Measurements from ENCODE around the gene FAM83C. TPM values are rescaled to one million over a fixed set of nuclear protein-coding genes. Genes with fewer than 3 reads are reported as not detected.

FAM83C gene
- total RNA-seq, 1 experiment from 2014 or later: not detected

GRCh38 chr20:35284992-35285805, 7.0 kb downstream of the FAM83C start:
- intact Hi-C loops (cut with micrococcal nuclease): loop anchor here (2.0 kb wide), 1 partner anchor 18 kb away; no protein-coding TSS in a partner anchor
- H3K4me3 ChIP-seq (ENCODE audit: low read length): peak overlapping the region; percentile 98
- CTCF ChIA-PET: interaction anchor here (0.6 to 1.0 kb wide), 2 partner anchors 16 to 189 kb away, joined by 9 to 11 read pairs; no protein-coding TSS in a partner anchor

GRCh38 chr20:35284267-35284991, 7.8 kb downstream of the FAM83C start, which contains the start of gene EIF6:
EIF6 (minus strand) TSS chr20:35284772; CDS start chr20:35284487, 285 bp downstream.
- H3K36me3 ChIP-seq (ENCODE audit: low read depth, low read length): peaks cover 25% of the 10 kb centered on the region
- intact Hi-C loops (cut with micrococcal nuclease): loop anchor here (2.0 kb wide), 1 partner anchor 18 kb away; no protein-coding TSS in a partner anchor
- POLR2A ChIA-PET (ENCODE audit: unreplicated experiment): interaction anchor here (0.5 to 0.8 kb wide), 5 partner anchors 18 to 171 kb away, joined by 3 to 15 read pairs (median 12); partner anchors contain the start of gene CEP250

More at GRCh38 chr20:35284992-35285805, 7.0 kb downstream of the FAM83C start:
- peaks cover 16% of the 10 kb centered on the region for H3K4me1 ChIP-seq (ENCODE audit: insufficient read depth, low read length)
- DNase-seq: no peak
- H3K9ac ChIP-seq (ENCODE audit: low read length): peak overlapping the region; percentile 98
- ATAC-seq: peak; percentile 21
- H3K9me3 ChIP-seq (ENCODE audit: low read length): no peaks in the 10 kb centered on the region
- no peaks in the 10 kb centered on the region for H3K27me3 ChIP-seq (ENCODE audit: low read length)
- POLR2A ChIA-PET (ENCODE audit: unreplicated experiment): interaction anchor here (0.5 to 0.8 kb wide), 5 partner anchors 17 to 170 kb away, joined by 3 to 15 read pairs (median 12); partner anchors contain the start of gene CEP250
- TF ChIP-seq EZH2phosphoT487 (IDR thresholded peaks at IDR 0.05; ENCODE audit: borderline replicate concordance, low read length): no peak
- peak overlapping the region; percentile 72 for H3K27ac ChIP-seq (ENCODE audit: low read length)
- peak overlapping the region; percentile 96 for H2AFZ ChIP-seq (ENCODE audit: low read length)
- peaks cover 17% of the 10 kb centered on the region for H3K36me3 ChIP-seq (ENCODE audit: low read depth, low read length)
- peaks cover 42% of the 10 kb centered on the region for H3K79me2 ChIP-seq (ENCODE audit: low read length)
- peaks cover 7% of the 10 kb centered on the region; the same call in 1 of the 2 replicates for H4K20me1 ChIP-seq (ENCODE audit: low read length)
- peaks cover 4% of the 10 kb centered on the region for H3F3A ChIP-seq (ENCODE audit: low read length, unreplicated experiment)
- no peaks in the 10 kb centered on the region for H3K9me2 ChIP-seq (replicated peaks; ENCODE audit: low read length)
- peak overlapping the region; percentile 95 for H3K4me2 ChIP-seq (ENCODE audit: low read length)
- BruUV-seq (replicated peaks): TSS peak; percentile 70

More at GRCh38 chr20:35284267-35284991, 7.8 kb downstream of the FAM83C start, which contains the start of gene EIF6:
- Histone ChIP-seq H3K4me1 (ENCODE audit: insufficient read depth, low read length) (peaks cover 16% of the 10 kb centered on the region), H3K4me3 (ENCODE audit: low read length) (peak within 1 kb of the TSS; percentile 98), H3K9ac (ENCODE audit: low read length) (peak within 1 kb of the TSS; percentile 98), H3K79me2 (ENCODE audit: low read length) (peaks cover 42% of the 10 kb centered on the region), H4K20me1 (ENCODE audit: low read length) (peaks cover 7% of the 10 kb centered on the region; the same call in 1 of the 2 replicates), H3K4me2 (ENCODE audit: low read length) (peak within 1 kb of the TSS; percentile 95), H3K9me2 (replicated peaks; ENCODE audit: low read length) (no peaks in the 10 kb centered on the region), H2AFZ (ENCODE audit: low read length) (peak within 1 kb of the TSS; percentile 96), H3K27ac (ENCODE audit: low read length) (peak within 1 kb of the TSS; percentile 72), H3K9me3 (ENCODE audit: low read length) (no peaks in the 10 kb centered on the region), H3K27me3 (ENCODE audit: low read length) (no peaks in the 10 kb centered on the region), H3F3A (ENCODE audit: low read length, unreplicated experiment) (peaks cover 10% of the 10 kb centered on the region)
- no peak for TF ChIP-seq CTCF (conservative IDR thresholded peaks at IDR 0.05; ENCODE audit: low read depth, low read length)
- no peak for TF ChIP-seq EZH2 (IDR thresholded peaks at IDR 0.05; ENCODE audit: low read length, unreplicated experiment)
- no peak for TF ChIP-seq EZH2phosphoT487 (IDR thresholded peaks at IDR 0.05; ENCODE audit: borderline replicate concordance, low read length)
- no TSS peak for BruUV-seq (replicated peaks)
- CTCF ChIA-PET: interaction anchor here (0.6 to 1.0 kb wide), 2 partner anchors 16 to 188 kb away, joined by 9 to 11 read pairs; no protein-coding TSS in a partner anchor
- DNase-seq (peak; percentile 89), ATAC-seq (peak; percentile 90)
